Activated naive CD8-positive, alpha-beta T cell treated with anti-CD3 and anti-CD28 coated beads, Interleukin-2, amount 50 U/mL, for 24 hours (primary cell): Measurements from ENCODE around the gene NPHP4.

Source experiments
- ATAC-seq: fragments of 150-1000 bp; cut with Tn5 transposase; one replicate; pipeline ENCODE4 v1.10.0; 2021
- DNase-seq: peaks from one replicate; pipeline ENCODE4 v3.0.0; 2021
- H3K27ac Mint-ChIP-seq: one replicate; pipeline ENCODE4 v1.8.0; 2021; ENCODE audit warnings: mild to moderate bottlenecking, mixed read lengths
- H3K27me3 Mint-ChIP-seq: one replicate; pipeline ENCODE4 v1.8.0; 2021; ENCODE audit warnings: mixed read lengths
- H3K36me3 Mint-ChIP-seq: one replicate; pipeline ENCODE4 v1.8.0; 2021; ENCODE audit warnings: low read depth, mixed read lengths
- H3K4me1 Mint-ChIP-seq: one replicate; pipeline ENCODE4 v1.8.0; 2021; ENCODE audit warnings: mixed read lengths
- H3K4me3 Mint-ChIP-seq: one replicate; pipeline ENCODE4 v1.8.0; 2021; ENCODE audit warnings: mild to moderate bottlenecking, moderate library complexity, mixed read lengths
- H3K9me3 Mint-ChIP-seq: one replicate; pipeline ENCODE4 v1.8.0; 2021; ENCODE audit warnings: mixed read lengths

The NPHP4 gene

GRCh38 chr1:5910666-5911065 is 81.6 kb downstream of the NPHP4 start:
- peaks cover 1% of the 10 kb centered on the region for H3K4me1 Mint-ChIP-seq
- no peak for ATAC-seq
- H3K36me3 Mint-ChIP-seq: no peaks in the 10 kb centered on the region
- no peak overlapping the region for H3K27ac Mint-ChIP-seq
- H3K9me3 Mint-ChIP-seq: no peaks in the 10 kb centered on the region
- DNase-seq: no peak
- no peak overlapping the region for H3K4me3 Mint-ChIP-seq
- no peaks in the 10 kb centered on the region for H3K27me3 Mint-ChIP-seq

- no peak overlapping the region for H3K27ac Mint-ChIP-seq
- H3K4me3 Mint-ChIP-seq: no peak overlapping the region
- DNase-seq (no peak), ATAC-seq (no peak)
- no peaks in the 10 kb centered on the region for H3K36me3 Mint-ChIP-seq
- no peaks in the 10 kb centered on the region for H3K9me3 Mint-ChIP-seq
- no peaks in the 10 kb centered on the region for H3K27me3 Mint-ChIP-seq
- H3K4me1 Mint-ChIP-seq: no peaks in the 10 kb centered on the region
Observed at GRCh38 chr1:5910276-5910620, 82.0 kb downstream of the NPHP4 start.

GRCh38 chr1:5909576-5910275 is 82.5 kb downstream of the NPHP4 start:
- H3K27me3 Mint-ChIP-seq: no peaks in the 10 kb centered on the region
- DNase-seq (no peak), ATAC-seq (no peak)
- no peak overlapping the region for H3K27ac Mint-ChIP-seq
- no peaks in the 10 kb centered on the region for H3K36me3 Mint-ChIP-seq
- H3K9me3 Mint-ChIP-seq: no peaks in the 10 kb centered on the region
- H3K4me3 Mint-ChIP-seq: no peak overlapping the region
- H3K4me1 Mint-ChIP-seq: no peaks in the 10 kb centered on the region

- Mint-ChIP-seq H3K36me3 (no peaks in the 10 kb centered on the region), H3K27me3 (no peaks in the 10 kb centered on the region), H3K4me1 (no peaks in the 10 kb centered on the region), H3K27ac (no peak overlapping the region), H3K4me3 (no peak overlapping the region), H3K9me3 (no peaks in the 10 kb centered on the region)
- no peak for DNase-seq
- ATAC-seq: no peak
Observed at GRCh38 chr1:5908461-5909375, 83.5 kb downstream of the NPHP4 start.

- DNase-seq: no peak
- ATAC-seq: no peak
- no peaks in the 10 kb centered on the region for H3K27me3 Mint-ChIP-seq
Observed at GRCh38 chr1:5907966-5908365, 84.3 kb downstream of the NPHP4 start.

GRCh38 chr1:5907386-5907785 is 84.8 kb downstream of the NPHP4 start:
- ATAC-seq (no peak), DNase-seq (no peak)
- H3K9me3 Mint-ChIP-seq: no peaks in the 10 kb centered on the region
- H3K27ac Mint-ChIP-seq: no peak overlapping the region
- no peaks in the 10 kb centered on the region for H3K27me3 Mint-ChIP-seq
- H3K4me3 Mint-ChIP-seq: no peak overlapping the region
- H3K36me3 Mint-ChIP-seq: no peaks in the 10 kb centered on the region
- no peaks in the 10 kb centered on the region for H3K4me1 Mint-ChIP-seq

More at GRCh38 chr1:5907966-5908365, 84.3 kb downstream of the NPHP4 start:
- no peaks in the 10 kb centered on the region for H3K4me1 Mint-ChIP-seq
- no peaks in the 10 kb centered on the region for H3K9me3 Mint-ChIP-seq
- H3K27ac Mint-ChIP-seq: no peak overlapping the region
- no peak overlapping the region for H3K4me3 Mint-ChIP-seq
- H3K36me3 Mint-ChIP-seq: no peaks in the 10 kb centered on the region

GRCh38 chr1:5906966-5907365 is 85.3 kb downstream of the NPHP4 start:
- Mint-ChIP-seq H3K36me3 (no peaks in the 10 kb centered on the region), H3K4me3 (no peak overlapping the region), H3K4me1 (no peaks in the 10 kb centered on the region), H3K27ac (no peak overlapping the region), H3K9me3 (no peaks in the 10 kb centered on the region), H3K27me3 (no peaks in the 10 kb centered on the region)
- ATAC-seq: no peak
- no peak for DNase-seq

GRCh38 chr1:5906116-5906515 is 86.1 kb downstream of the NPHP4 start:
- H3K27ac Mint-ChIP-seq: no peak overlapping the region
- no peak overlapping the region for H3K4me3 Mint-ChIP-seq
- no peaks in the 10 kb centered on the region for H3K27me3 Mint-ChIP-seq
- H3K4me1 Mint-ChIP-seq: no peaks in the 10 kb centered on the region
- ATAC-seq (no peak), DNase-seq (no peak)
- no peaks in the 10 kb centered on the region for H3K9me3 Mint-ChIP-seq
- H3K36me3 Mint-ChIP-seq: no peaks in the 10 kb centered on the region

- Mint-ChIP-seq H3K36me3 (no peaks in the 10 kb centered on the region), H3K4me3 (no peak overlapping the region), H3K9me3 (no peaks in the 10 kb centered on the region), H3K4me1 (no peaks in the 10 kb centered on the region), H3K27me3 (no peaks in the 10 kb centered on the region), H3K27ac (no peak overlapping the region)
- ATAC-seq: no peak
- no peak for DNase-seq
Observed at GRCh38 chr1:5905436-5905835, 86.8 kb downstream of the NPHP4 start.

GRCh38 chr1:5904551-5904950 is 87.7 kb downstream of the NPHP4 start:
- H3K4me1 Mint-ChIP-seq: no peaks in the 10 kb centered on the region
- no peak for ATAC-seq
- H3K9me3 Mint-ChIP-seq: no peaks in the 10 kb centered on the region
- H3K36me3 Mint-ChIP-seq: no peaks in the 10 kb centered on the region
- no peak overlapping the region for H3K27ac Mint-ChIP-seq
- no peak overlapping the region for H3K4me3 Mint-ChIP-seq
- DNase-seq: no peak
- no peaks in the 10 kb centered on the region for H3K27me3 Mint-ChIP-seq

- ATAC-seq (no peak), DNase-seq (no peak)
- no peaks in the 10 kb centered on the region for H3K36me3 Mint-ChIP-seq
- H3K27me3 Mint-ChIP-seq: no peaks in the 10 kb centered on the region
- no peaks in the 10 kb centered on the region for H3K9me3 Mint-ChIP-seq
- no peak overlapping the region for H3K4me3 Mint-ChIP-seq
- H3K4me1 Mint-ChIP-seq: no peaks in the 10 kb centered on the region
- H3K27ac Mint-ChIP-seq: no peak overlapping the region
Observed at GRCh38 chr1:5903680-5904079, 88.5 kb downstream of the NPHP4 start.

GRCh38 chr1:5903031-5903430 is 89.2 kb downstream of the NPHP4 start:
- H3K27me3 Mint-ChIP-seq: no peaks in the 10 kb centered on the region
- no peaks in the 10 kb centered on the region for H3K9me3 Mint-ChIP-seq
- peaks cover under 1% of the 10 kb centered on the region for H3K36me3 Mint-ChIP-seq
- ATAC-seq (no peak), DNase-seq (no peak)
- H3K4me1 Mint-ChIP-seq: no peaks in the 10 kb centered on the region
- no peak overlapping the region for H3K27ac Mint-ChIP-seq
- H3K4me3 Mint-ChIP-seq: no peak overlapping the region

GRCh38 chr1:5901841-5902240 is 90.4 kb downstream of the NPHP4 start:
- Mint-ChIP-seq H3K36me3 (peaks cover 4% of the 10 kb centered on the region), H3K4me3 (no peak overlapping the region), H3K9me3 (no peaks in the 10 kb centered on the region), H3K27ac (no peak overlapping the region), H3K27me3 (no peaks in the 10 kb centered on the region), H3K4me1 (no peaks in the 10 kb centered on the region)
- DNase-seq: no peak
- no peak for ATAC-seq

- Mint-ChIP-seq H3K27ac (no peak overlapping the region), H3K27me3 (no peaks in the 10 kb centered on the region), H3K36me3 (peaks cover 4% of the 10 kb centered on the region), H3K4me1 (no peaks in the 10 kb centered on the region), H3K4me3 (no peak overlapping the region), H3K9me3 (no peaks in the 10 kb centered on the region)
- ATAC-seq: no peak
- no peak for DNase-seq
Observed at GRCh38 chr1:5901150-5901549, 91.1 kb downstream of the NPHP4 start.

- no peaks in the 10 kb centered on the region for H3K27me3 Mint-ChIP-seq
- H3K36me3 Mint-ChIP-seq: peaks cover 10% of the 10 kb centered on the region
- H3K4me1 Mint-ChIP-seq: no peaks in the 10 kb centered on the region
- ATAC-seq (no peak), DNase-seq (no peak)
- no peak overlapping the region for H3K27ac Mint-ChIP-seq
- H3K9me3 Mint-ChIP-seq: no peaks in the 10 kb centered on the region
- H3K4me3 Mint-ChIP-seq: no peak overlapping the region
Observed at GRCh38 chr1:5898266-5898665, 94.0 kb downstream of the NPHP4 start.
